Thyroid gland (tissue), 4 donors: ENCODE data around the gene GYG1.

Experiments
- CTCF ChIP-seq, 6 experiments: fragments of 200-600 bp in 3 of 6; fragments of 450-650 bp in 3 of 6; sonication (generic) in 3 of 6; IDR thresholded peaks; one replicate each; pipeline ENCODE4 v1.5.1; 2016 to 2019; ENCODE audit warnings: antibody characterized with exemption in 6 of 6, mild to moderate bottlenecking in 2 of 6, inconsistent platforms in 1 of 6, moderate library complexity in 1 of 6
- POLR2A ChIP-seq, 2 donors: fragments of 450-650 bp; IDR thresholded peaks; one replicate each; pipeline ENCODE4 v1.6.1; 2017; ENCODE audit warnings: antibody characterized with exemption in 2 of 2, mild to moderate bottlenecking in 2 of 2, moderate library complexity in 1 of 2

DNA sequence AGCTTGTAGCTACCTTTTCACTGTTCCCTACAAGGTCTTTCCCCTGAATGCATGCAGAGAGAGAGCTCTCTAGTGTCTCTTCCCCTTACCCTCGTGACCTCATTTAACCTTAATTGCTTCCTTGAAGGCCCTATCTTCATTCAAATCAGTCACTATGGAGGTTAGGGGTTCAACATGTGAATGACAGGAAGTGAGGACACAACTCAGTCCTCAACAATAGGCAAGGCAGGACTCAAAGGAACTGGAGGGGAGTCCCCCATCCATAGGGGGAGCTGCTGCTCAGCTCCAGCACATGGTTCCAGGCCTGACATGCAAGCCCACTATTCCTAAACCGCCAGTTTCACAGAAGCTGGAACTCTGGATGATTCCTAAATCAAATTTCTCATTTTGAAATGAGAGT lies 33.8 kb upstream of the GYG1 start:
- no peak for TF ChIP-seq CTCF (IDR thresholded peaks at IDR 0.05)
- no peak for TF ChIP-seq POLR2A (IDR thresholded peaks at IDR 0.05)
